ENCODE measurements around the gene ZNF654.

ZNF654 gene

DNA sequence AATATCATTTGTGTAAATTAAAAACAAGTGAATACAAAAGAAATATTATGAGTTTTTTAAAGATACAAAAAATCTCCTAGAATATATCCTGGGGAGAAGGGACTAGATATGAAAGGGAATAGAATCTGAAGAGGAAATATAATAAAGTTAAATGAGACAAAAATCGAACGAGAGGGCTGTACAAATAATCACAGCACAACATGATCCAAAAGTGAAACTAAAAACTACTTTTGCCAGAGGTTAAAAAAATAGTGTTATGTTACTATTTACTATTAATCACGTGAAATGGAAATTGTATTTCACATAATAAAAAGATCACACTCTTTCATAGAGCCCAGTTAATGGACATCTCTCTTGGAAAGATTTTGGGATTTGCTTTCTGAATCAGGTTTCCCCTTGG is 28.8 kb upstream of the ZNF654 start:
- no peak for TF ChIP-seq CTCF (IDR thresholded peaks at IDR 0.05; ENCODE audit: borderline replicate concordance, insufficient read depth, low read depth, low read length)
- no peak overlapping the region for H3K4me3 ChIP-seq (ENCODE audit: low read depth, low read length)

GRCh38 chr3:88031642-88032077 is 27.4 kb upstream of the ZNF654 start:
- no peak for TF ChIP-seq CTCF (IDR thresholded peaks at IDR 0.05; ENCODE audit: borderline replicate concordance, insufficient read depth, low read depth, low read length)
- H3K4me3 ChIP-seq (ENCODE audit: low read depth, low read length), result peak overlapping the region; percentile 21

DNA sequence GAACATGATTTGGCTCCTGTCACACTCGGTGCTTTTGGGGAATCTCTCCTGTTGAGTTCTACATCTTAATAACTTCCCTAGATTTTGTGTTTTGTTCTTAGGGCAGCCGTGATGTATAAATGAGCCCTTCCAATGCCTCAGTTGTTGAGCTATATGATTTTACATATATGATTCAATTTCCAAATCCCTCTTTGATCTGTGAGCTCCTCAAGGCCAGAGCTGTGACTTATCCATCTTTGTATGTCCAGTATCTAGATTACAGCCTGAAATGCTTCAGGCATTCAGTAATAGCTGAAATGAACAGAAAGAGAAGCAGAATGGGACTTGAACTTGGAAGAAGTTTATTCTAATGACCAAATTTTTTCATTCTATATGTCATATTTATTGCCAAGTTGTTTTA is 26.8 kb upstream of the ZNF654 start:
- TF ChIP-seq CTCF (IDR thresholded peaks at IDR 0.05; ENCODE audit: borderline replicate concordance, insufficient read depth, low read depth, low read length), result no peak
- no peak overlapping the region for H3K4me3 ChIP-seq (ENCODE audit: low read depth, low read length)

DNA sequence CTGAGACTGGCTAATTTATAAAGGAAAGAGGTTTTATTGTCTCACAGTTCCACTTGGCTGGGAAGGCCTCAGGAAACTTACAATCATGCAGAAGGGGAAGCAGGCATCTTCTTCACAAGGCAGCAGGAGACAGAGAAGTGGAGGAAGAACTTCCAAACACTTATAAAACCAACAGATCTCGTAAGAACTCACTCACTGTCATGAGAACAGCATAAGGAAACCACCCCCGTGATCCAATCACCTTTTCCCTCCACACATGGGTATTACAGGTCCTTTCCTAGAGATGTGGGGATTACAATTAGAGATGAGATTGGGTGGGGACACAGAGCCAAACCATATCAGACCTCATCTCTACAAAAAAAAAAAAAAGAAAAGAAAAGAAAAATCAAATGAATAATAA is 26.0 kb upstream of the ZNF654 start:
- TF ChIP-seq CTCF (IDR thresholded peaks at IDR 0.05; ENCODE audit: borderline replicate concordance, insufficient read depth, low read depth, low read length), result no peak
- no peak overlapping the region for H3K4me3 ChIP-seq (ENCODE audit: low read depth, low read length)

GRCh38 chr3:88033808-88034207 is 25.2 kb upstream of the ZNF654 start:
- TF ChIP-seq CTCF (IDR thresholded peaks at IDR 0.05; ENCODE audit: borderline replicate concordance, insufficient read depth, low read depth, low read length), result no peak
- no peak overlapping the region for H3K4me3 ChIP-seq (ENCODE audit: low read depth, low read length)

GRCh38 chr3:88034491-88035275 is 24.4 kb upstream of the ZNF654 start:
- H3K4me3 ChIP-seq (ENCODE audit: low read depth, low read length), result no peak overlapping the region
- no peak for TF ChIP-seq CTCF (IDR thresholded peaks at IDR 0.05; ENCODE audit: borderline replicate concordance, insufficient read depth, low read depth, low read length)

- no peak for TF ChIP-seq CTCF (IDR thresholded peaks at IDR 0.05; ENCODE audit: borderline replicate concordance, insufficient read depth, low read depth, low read length)
- no peak overlapping the region for H3K4me3 ChIP-seq (ENCODE audit: low read depth, low read length)
Measured at GRCh38 chr3:88036221-88036620, 22.8 kb upstream of the ZNF654 start.

All from GM12875 (cell line).